KMS-11 (cell line): ENCODE data around the gene UGT2B10.

Source experiments
- H2AFZ ChIP-seq: fragments of 200-600 bp; sonication (generic); 2 replicates; pipeline ENCODE4 v1.6.1; 2016; ENCODE audit warnings: antibody characterized with exemption, mixed run types, low read depth
- H3K27ac ChIP-seq: fragments of 200-600 bp; sonication (generic); 2 replicates; pipeline ENCODE4 v1.6.1; 2016; ENCODE audit warnings: mild to moderate bottlenecking, mixed run types
- H3K27me3 ChIP-seq: fragments of 200-600 bp; sonication (generic); 2 replicates; pipeline ENCODE4 v1.6.1; 2017; ENCODE audit warnings: mild to moderate bottlenecking, low read depth, mixed run types, moderate library complexity; ENCODE audit not compliant: insufficient read depth
- H3K36me3 ChIP-seq: fragments of 200-600 bp; sonication (generic); 2 replicates; pipeline ENCODE4 v1.6.1; 2017; ENCODE audit warnings: mild to moderate bottlenecking, mixed run types; ENCODE audit not compliant: insufficient read depth
- H3K4me1 ChIP-seq: fragments of 200-600 bp; sonication (generic); 2 replicates; pipeline ENCODE4 v1.6.1; 2016; ENCODE audit warnings: mild to moderate bottlenecking, low read depth, mixed run types; ENCODE audit not compliant: poor library complexity, severe bottlenecking
- H3K4me2 ChIP-seq: fragments of 200-600 bp; sonication (generic); 2 replicates; pipeline ENCODE4 v1.7.0; 2016; ENCODE audit warnings: mild to moderate bottlenecking, mixed run types
- H3K4me3 ChIP-seq: fragments of 200-600 bp; sonication (generic); IDR thresholded peaks from 2 replicates; pipeline ENCODE4 v1.6.1; 2017; ENCODE audit warnings: low read depth, low read length, mixed read lengths; ENCODE audit not compliant: insufficient read depth
- H3K79me2 ChIP-seq: fragments of 200-600 bp; sonication (generic); 2 replicates; pipeline ENCODE4 v1.6.1; 2016; ENCODE audit warnings: low read depth, mixed run types; ENCODE audit not compliant: insufficient read depth
- H3K9ac ChIP-seq: fragments of 200-600 bp; sonication (generic); 2 replicates; pipeline ENCODE4 v1.6.1; 2016; ENCODE audit warnings: mild to moderate bottlenecking, mixed run types
- H4K20me1 ChIP-seq: fragments of 200-600 bp; sonication (generic); 2 replicates; pipeline ENCODE4 v1.6.1; 2016; ENCODE audit warnings: mild to moderate bottlenecking, mixed run types; ENCODE audit not compliant: insufficient read depth
- CTCF ChIP-seq: fragments of 200-600 bp; sonication (generic); conservative IDR thresholded peaks from 2 replicates; pipeline ENCODE4 v1.6.1; 2017; ENCODE audit warnings: low read depth, mild to moderate bottlenecking, antibody characterized with exemption, low read length, moderate library complexity, mixed read lengths

The UGT2B10 gene

GRCh38 chr4:68858039-68858438 is 42.2 kb downstream of the UGT2B10 start:
- Histone ChIP-seq H3K9ac (no peak overlapping the region), H3K27ac (no peak overlapping the region), H3K36me3 (no peaks in the 10 kb centered on the region), H3K27me3 (no peaks in the 10 kb centered on the region), H3K4me1 (no peaks in the 10 kb centered on the region), H2AFZ (no peak overlapping the region), H4K20me1 (no peaks in the 10 kb centered on the region), H3K4me3 (no peak overlapping the region), H3K79me2 (no peaks in the 10 kb centered on the region), H3K4me2 (no peak overlapping the region)
- no peak for TF ChIP-seq CTCF

GRCh38 chr4:68859655-68860054 is 43.9 kb downstream of the UGT2B10 start:
- no peak for TF ChIP-seq CTCF
- no peaks in the 10 kb centered on the region for H3K79me2 ChIP-seq
- H3K27ac ChIP-seq: no peak overlapping the region
- no peak overlapping the region for H2AFZ ChIP-seq
- H3K27me3 ChIP-seq: no peaks in the 10 kb centered on the region
- no peaks in the 10 kb centered on the region for H4K20me1 ChIP-seq
- H3K4me2 ChIP-seq: no peak overlapping the region
- no peaks in the 10 kb centered on the region for H3K36me3 ChIP-seq
- H3K9ac ChIP-seq: no peak overlapping the region
- no peak overlapping the region for H3K4me3 ChIP-seq
- no peaks in the 10 kb centered on the region for H3K4me1 ChIP-seq

- Histone ChIP-seq H3K4me1 (no peaks in the 10 kb centered on the region), H3K27ac (no peak overlapping the region), H4K20me1 (no peaks in the 10 kb centered on the region), H2AFZ (no peak overlapping the region), H3K4me2 (no peak overlapping the region), H3K9ac (no peak overlapping the region), H3K79me2 (no peaks in the 10 kb centered on the region), H3K36me3 (no peaks in the 10 kb centered on the region), H3K4me3 (no peak overlapping the region), H3K27me3 (no peaks in the 10 kb centered on the region)
- TF ChIP-seq CTCF: no peak
Observed at GRCh38 chr4:68861057-68861456, 45.3 kb downstream of the UGT2B10 start.

GRCh38 chr4:68864438-68865187 is 48.8 kb downstream of the UGT2B10 start:
- Histone ChIP-seq H3K4me2 (no peak overlapping the region), H3K4me3 (no peak overlapping the region), H3K79me2 (no peaks in the 10 kb centered on the region), H2AFZ (no peak overlapping the region), H3K36me3 (no peaks in the 10 kb centered on the region), H3K4me1 (no peaks in the 10 kb centered on the region), H4K20me1 (no peaks in the 10 kb centered on the region), H3K27ac (no peak overlapping the region), H3K27me3 (no peaks in the 10 kb centered on the region), H3K9ac (no peak overlapping the region)
- no peak for TF ChIP-seq CTCF
